Naive thymus-derived CD8-positive, alpha-beta T cell (primary cell): Measurements from ENCODE around the gene M1AP. TPM values are rescaled to one million over a fixed set of nuclear protein-coding genes. Genes with fewer than 3 reads are reported as not detected.

Experiments
- ATAC-seq, 2 donors: fragments of 150-1000 bp; cut with Tn5 transposase in 1 of 2; sonication (Bioruptor Pico), chemical (Tn5 transposase) in 1 of 2; 1 replicate in 1 of 2; 2 replicates in 1 of 2; pipeline ENCODE4 v1.10.0; 2021; ENCODE audit warnings: mild to moderate bottlenecking in 2 of 2, moderate library complexity in 2 of 2
- POLR2A ChIA-PET: fragments of 350-600 bp; sonication (Branson Sonifier 250); formaldehyde crosslinking; loops from one replicate; lab custom pipeline; 2021; ENCODE audit warnings: antibody characterized with exemption; lab: Charles Lee
- DNase-seq, 10 donors: peaks; one replicate each; pipeline versions ENCODE4 v3.0.0 to v3.0.0-alpha.2; 2020 to 2022
- H3K27ac Mint-ChIP-seq, 10 donors: one replicate each; pipeline ENCODE4 v1.8.0; 2020 to 2022; ENCODE audit warnings: mild to moderate bottlenecking in 10 of 10, mixed read lengths in 10 of 10, moderate library complexity in 4 of 10, inconsistent platforms in 1 of 10
- H3K27me3 Mint-ChIP-seq, 5 donors: one replicate each; pipeline ENCODE4 v1.8.0; 2021 to 2022; ENCODE audit warnings: mixed read lengths in 5 of 5
- H3K36me3 Mint-ChIP-seq, 3 donors: one replicate each; pipeline ENCODE4 v1.8.0; 2020 to 2022; ENCODE audit warnings: mixed read lengths in 3 of 3, mild to moderate bottlenecking in 2 of 3, inconsistent platforms in 1 of 3
- H3K4me1 Mint-ChIP-seq, 4 donors: one replicate each; pipeline ENCODE4 v1.8.0; 2021 to 2022; ENCODE audit warnings: mixed read lengths in 4 of 4
- H3K4me3 Mint-ChIP-seq, 10 donors: one replicate each; pipeline ENCODE4 v1.8.0; 2020 to 2022; ENCODE audit warnings: mild to moderate bottlenecking in 10 of 10, mixed read lengths in 10 of 10, moderate library complexity in 6 of 10, inconsistent platforms in 1 of 10
- H3K9me3 Mint-ChIP-seq, 9 donors: one replicate each; pipeline ENCODE4 v1.8.0; 2020 to 2022; ENCODE audit warnings: mixed read lengths in 9 of 9, mild to moderate bottlenecking in 3 of 9, inconsistent platforms in 1 of 9, moderate library complexity in 1 of 9
- polyA plus RNA-seq, 3 donors: library from polyadenylated mRNA; unstranded; fragments of 300-500 nt; fragmentation: Illumina TruSeq; gene quantifications; one replicate each; pipeline ENCODE4 v1.2.3, GENCODE V29; 2021
- total RNA-seq, 8 experiments: library from RNA in 2 of 8; stranded (reverse) in 2 of 8; gene quantifications; one replicate each; pipeline ENCODE4 v1.2.3 and lab custom pipeline; 2021 to 2026

The M1AP gene
- total and polyA plus RNA-seq, 5 experiments from 2014 or later, result 0.10 TPM; not detected in 4

DNA sequence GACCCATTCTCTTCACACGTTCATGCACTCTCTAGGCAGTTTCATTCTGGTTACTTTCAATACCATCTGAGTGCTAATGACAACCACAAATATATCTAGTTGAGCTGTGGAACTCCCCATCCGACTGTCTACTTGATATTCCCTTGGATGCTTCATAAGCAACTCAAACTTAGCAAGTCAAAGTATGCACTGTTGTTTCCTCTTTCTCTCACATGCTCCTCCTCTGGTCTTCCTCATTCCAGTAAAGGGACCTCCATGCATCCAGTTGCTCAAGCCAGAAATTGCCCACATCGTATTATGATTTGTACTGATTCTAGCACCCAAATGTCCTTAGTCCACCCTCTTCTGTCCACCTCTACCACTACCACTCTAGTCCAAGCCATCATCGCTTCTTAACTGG, 28.2 kb upstream of the M1AP start:
- H3K9me3 Mint-ChIP-seq, result no peaks in the 10 kb centered on the region
- peak overlapping the region in 1 of 10 donors; percentile 84 for H3K27ac Mint-ChIP-seq

DNA sequence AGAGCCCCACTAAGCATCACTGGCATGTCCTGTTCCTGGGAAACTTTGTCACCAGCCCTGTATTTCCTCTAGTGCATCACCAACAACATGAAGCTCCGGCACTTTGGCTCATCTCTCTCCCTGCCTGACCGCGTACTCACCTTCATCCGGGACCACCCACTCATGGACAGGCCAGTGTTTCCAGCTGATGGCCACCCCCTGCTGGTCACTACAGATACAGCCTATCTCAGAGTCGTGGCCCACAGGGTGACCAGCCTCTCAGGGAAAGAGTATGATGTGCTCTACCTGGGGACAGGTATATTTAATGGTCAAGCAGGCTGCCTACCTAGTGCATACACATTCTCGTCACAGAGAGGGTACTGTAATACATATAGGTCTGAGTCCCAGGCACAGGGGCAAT, 27.0 kb upstream of the M1AP start:
- Mint-ChIP-seq H3K36me3 (peaks cover 16 to 86% (median 29%) of the 10 kb centered on the region in 3 donors), H3K4me3 (no peak overlapping the region), H3K27me3 (no peaks in the 10 kb centered on the region), H3K27ac (no peak overlapping the region), H3K9me3 (no peaks in the 10 kb centered on the region), H3K4me1 (peaks cover 0 to 7% (median 0%) of the 10 kb centered on the region in 4 donors)
- DNase-seq, result no peak
- POLR2A ChIA-PET, result no interaction called here
- ATAC-seq, result no peak

More for the DNA sequence above, 28.2 kb upstream of the M1AP start:
- peaks cover 16 to 81% (median 32%) of the 10 kb centered on the region in 3 donors for H3K36me3 Mint-ChIP-seq
- DNase-seq (no peak), ATAC-seq (no peak)
- POLR2A ChIA-PET, result no interaction called here
- no peaks in the 10 kb centered on the region for H3K27me3 Mint-ChIP-seq
- H3K4me3 Mint-ChIP-seq, result no peak overlapping the region
- peaks cover 0 to 5% (median 0%) of the 10 kb centered on the region in 4 donors for H3K4me1 Mint-ChIP-seq

DNA sequence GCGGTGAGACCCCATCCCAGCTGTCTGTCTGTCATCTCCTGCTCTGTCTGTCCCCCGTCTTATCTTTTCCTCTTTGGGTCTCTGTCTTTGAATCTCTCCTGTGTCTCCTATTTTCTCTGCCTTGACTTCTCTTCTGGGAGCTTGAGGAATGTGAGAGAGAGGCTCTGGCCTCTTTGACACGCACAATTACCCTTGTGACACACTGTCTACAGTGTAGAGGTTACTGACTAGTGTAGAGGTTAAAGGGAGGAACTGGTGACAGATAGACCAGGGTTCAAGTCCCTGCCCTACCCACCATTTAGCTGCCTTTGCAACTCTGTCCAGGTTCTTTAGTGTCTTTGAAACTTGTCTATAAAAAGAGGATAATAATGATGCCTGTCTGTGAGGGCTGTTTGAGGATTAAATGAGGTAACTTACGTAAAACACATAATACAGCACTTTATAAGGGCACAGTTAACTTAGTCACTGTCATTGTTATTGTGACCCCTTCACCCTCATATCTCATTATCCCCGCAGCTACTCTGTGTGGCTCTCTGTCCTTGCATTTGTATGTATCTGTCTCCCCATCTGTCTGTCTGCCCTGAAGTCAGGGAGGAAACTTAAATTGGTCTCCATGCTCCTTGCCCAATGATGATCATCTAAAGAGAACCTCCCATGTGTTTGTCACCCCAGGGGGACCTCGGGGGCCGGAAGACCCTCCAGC, 25.8 kb upstream of the M1AP start:
- Mint-ChIP-seq H3K36me3 (peaks cover 16 to 83% (median 28%) of the 10 kb centered on the region in 3 donors), H3K27me3 (no peaks in the 10 kb centered on the region), H3K4me3 (no peak overlapping the region), H3K9me3 (no peaks in the 10 kb centered on the region), H3K4me1 (peaks cover 0 to 7% (median 0%) of the 10 kb centered on the region in 4 donors), H3K27ac (peak overlapping the region in 2 of 10 donors; percentile 29 to 45)
- POLR2A ChIA-PET, result no interaction called here
- no peak for ATAC-seq
- DNase-seq, result no peak

DNA sequence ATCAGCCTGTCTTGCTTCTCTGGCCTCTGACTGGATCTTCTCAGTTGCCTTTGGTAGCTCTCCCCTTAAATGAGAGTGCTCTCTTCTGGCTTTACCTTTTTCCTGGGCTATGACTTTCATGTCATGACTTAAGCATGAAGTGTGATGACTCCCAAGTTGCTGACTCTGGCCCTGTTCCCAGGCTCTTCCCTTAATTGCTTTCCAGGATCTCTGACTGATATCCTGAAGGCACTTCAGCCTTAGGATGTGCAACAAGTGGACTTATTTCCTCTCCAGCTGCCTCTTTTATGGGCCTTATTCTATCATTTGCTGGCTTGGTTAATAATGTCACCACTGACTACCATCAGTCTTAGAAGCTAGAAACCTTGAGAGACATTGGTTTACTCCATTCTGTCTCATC, 23.3 kb upstream of the M1AP start:
- Mint-ChIP-seq H3K4me1 (peaks cover 0 to 7% (median 0%) of the 10 kb centered on the region in 4 donors), H3K36me3 (peaks cover 14 to 65% (median 28%) of the 10 kb centered on the region in 3 donors), H3K4me3 (no peak overlapping the region), H3K27me3 (no peaks in the 10 kb centered on the region), H3K27ac (peak overlapping the region in 2 of 10 donors; percentile 24 to 83), H3K9me3 (no peaks in the 10 kb centered on the region)
- POLR2A ChIA-PET, result no interaction called here
- ATAC-seq (no peak), DNase-seq (no peak)

DNA sequence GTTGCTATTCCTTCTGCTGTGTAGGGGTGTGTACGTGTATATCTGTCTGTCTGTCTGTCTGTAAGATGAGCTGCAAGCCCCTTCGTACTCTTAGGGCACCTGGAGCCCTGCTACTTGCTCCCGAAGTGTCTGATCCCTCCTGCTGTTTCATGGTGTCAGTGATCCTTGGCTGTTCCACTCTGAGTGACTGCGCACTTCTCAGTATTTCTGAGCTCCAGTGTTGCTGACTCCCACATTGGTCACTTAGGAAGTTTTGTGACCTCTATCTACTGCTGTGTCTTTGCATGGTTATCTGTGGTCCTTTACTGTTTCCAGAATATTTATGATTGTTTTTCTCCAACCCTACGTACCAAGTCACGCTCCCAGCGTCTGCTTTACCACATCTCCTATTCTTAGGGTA, 22.1 kb upstream of the M1AP start:
- Mint-ChIP-seq H3K9me3 (no peaks in the 10 kb centered on the region), H3K27ac (peak overlapping the region in 2 of 10 donors; percentile 44), H3K4me1 (peaks cover 0 to 7% (median 0%) of the 10 kb centered on the region in 4 donors), H3K4me3 (no peak overlapping the region), H3K27me3 (no peaks in the 10 kb centered on the region), H3K36me3 (peaks cover 7 to 58% (median 17%) of the 10 kb centered on the region in 3 donors)
- ATAC-seq, result no peak
- POLR2A ChIA-PET, result no interaction called here
- DNase-seq, result no peak

DNA sequence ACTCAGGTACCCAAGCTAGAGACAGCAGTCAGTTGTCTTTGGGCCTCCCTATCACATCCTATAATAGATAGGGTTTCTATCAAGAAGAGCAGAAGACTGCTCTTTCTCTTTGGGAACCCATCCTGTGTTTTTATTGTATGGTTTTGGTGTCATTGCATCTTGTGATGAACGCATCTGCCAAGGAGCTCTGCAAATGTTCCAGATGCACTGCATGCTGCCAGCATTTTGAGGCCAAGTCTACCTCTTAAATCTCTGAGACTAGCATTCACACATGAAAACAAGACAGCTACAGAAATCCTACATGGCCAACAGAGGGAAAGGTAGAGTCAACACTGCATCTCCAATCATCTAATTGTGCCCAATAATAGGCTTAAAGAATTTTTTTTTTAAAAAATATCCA, 20.0 kb upstream of the M1AP start:
- H3K36me3 Mint-ChIP-seq, result peaks cover 0 to 47% (median 18%) of the 10 kb centered on the region in 3 donors
- H3K9me3 Mint-ChIP-seq, result no peaks in the 10 kb centered on the region
- no peaks in the 10 kb centered on the region for H3K27me3 Mint-ChIP-seq
- H3K4me1 Mint-ChIP-seq, result peaks cover 0 to 5% (median 0%) of the 10 kb centered on the region in 4 donors
- no peak for ATAC-seq
- H3K4me3 Mint-ChIP-seq, result no peak overlapping the region
- no peak for DNase-seq
- no peak overlapping the region for H3K27ac Mint-ChIP-seq
- POLR2A ChIA-PET, result interaction anchor here (0.7 kb wide), 1 partner anchor 920 kb away, joined by 7 read pairs; no protein-coding TSS in a partner anchor

GRCh38 chr2:74659462-74659861, 11.3 kb upstream of the M1AP start:
- DNase-seq (no peak), ATAC-seq (no peak)
- Mint-ChIP-seq H3K9me3 (no peaks in the 10 kb centered on the region), H3K4me1 (peaks cover 12 to 20% (median 14%) of the 10 kb centered on the region in 4 donors), H3K27ac (no peak overlapping the region), H3K27me3 (peaks cover 0 to 4% (median 0%) of the 10 kb centered on the region in 5 donors), H3K4me3 (no peak overlapping the region), H3K36me3 (peaks cover 0 to 30% (median 6%) of the 10 kb centered on the region in 3 donors)
- POLR2A ChIA-PET, result no interaction called here

DNA sequence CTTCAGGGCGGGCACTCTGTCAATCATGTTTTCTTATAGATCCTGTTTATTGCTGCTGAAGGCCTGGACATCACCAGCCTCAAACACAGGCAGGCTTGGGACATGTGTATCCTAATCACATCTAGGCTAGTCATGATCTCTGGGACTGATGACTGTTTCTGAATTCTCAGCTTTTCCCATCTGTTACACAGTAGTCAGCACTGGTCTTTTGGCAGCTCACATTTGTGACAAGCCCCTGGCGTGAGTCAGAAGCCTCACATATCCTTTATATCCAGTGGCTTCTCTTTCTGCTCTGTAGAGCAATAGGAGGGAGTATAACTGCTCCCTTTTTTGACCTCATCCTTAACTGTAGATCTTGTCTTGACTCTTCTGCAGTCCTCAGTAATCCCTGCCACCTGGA, 10.4 kb upstream of the M1AP start:
- POLR2A ChIA-PET, result no interaction called here
- Mint-ChIP-seq H3K4me3 (peak overlapping the region in 1 of 10 donors; percentile 8), H3K4me1 (peaks cover 14 to 24% (median 14%) of the 10 kb centered on the region in 4 donors), H3K36me3 (peaks cover 0 to 28% (median 4%) of the 10 kb centered on the region in 3 donors), H3K27me3 (peaks cover 0 to 4% (median 0%) of the 10 kb centered on the region in 5 donors), H3K27ac (peak overlapping the region in 1 of 10 donors; percentile 50), H3K9me3 (no peaks in the 10 kb centered on the region)
- no peak for ATAC-seq
- DNase-seq, result no peak

GRCh38 chr2:74655579-74655978, 7.4 kb upstream of the M1AP start:
- POLR2A ChIA-PET, result no interaction called here
- DNase-seq, result no peak
- ATAC-seq, result no peak
- H3K4me3 Mint-ChIP-seq, result peak overlapping the region in 8 of 10 donors; percentile 74 to 96 (median 92)
- no peaks in the 10 kb centered on the region for H3K9me3 Mint-ChIP-seq
- peak overlapping the region in 1 of 10 donors; percentile 51 for H3K27ac Mint-ChIP-seq
- H3K36me3 Mint-ChIP-seq, result peaks cover 0 to 20% (median 4%) of the 10 kb centered on the region in 3 donors
- H3K4me1 Mint-ChIP-seq, result peaks cover 14 to 25% (median 17%) of the 10 kb centered on the region in 4 donors
- peaks cover 0 to 9% (median 3%) of the 10 kb centered on the region in 5 donors for H3K27me3 Mint-ChIP-seq

DNA sequence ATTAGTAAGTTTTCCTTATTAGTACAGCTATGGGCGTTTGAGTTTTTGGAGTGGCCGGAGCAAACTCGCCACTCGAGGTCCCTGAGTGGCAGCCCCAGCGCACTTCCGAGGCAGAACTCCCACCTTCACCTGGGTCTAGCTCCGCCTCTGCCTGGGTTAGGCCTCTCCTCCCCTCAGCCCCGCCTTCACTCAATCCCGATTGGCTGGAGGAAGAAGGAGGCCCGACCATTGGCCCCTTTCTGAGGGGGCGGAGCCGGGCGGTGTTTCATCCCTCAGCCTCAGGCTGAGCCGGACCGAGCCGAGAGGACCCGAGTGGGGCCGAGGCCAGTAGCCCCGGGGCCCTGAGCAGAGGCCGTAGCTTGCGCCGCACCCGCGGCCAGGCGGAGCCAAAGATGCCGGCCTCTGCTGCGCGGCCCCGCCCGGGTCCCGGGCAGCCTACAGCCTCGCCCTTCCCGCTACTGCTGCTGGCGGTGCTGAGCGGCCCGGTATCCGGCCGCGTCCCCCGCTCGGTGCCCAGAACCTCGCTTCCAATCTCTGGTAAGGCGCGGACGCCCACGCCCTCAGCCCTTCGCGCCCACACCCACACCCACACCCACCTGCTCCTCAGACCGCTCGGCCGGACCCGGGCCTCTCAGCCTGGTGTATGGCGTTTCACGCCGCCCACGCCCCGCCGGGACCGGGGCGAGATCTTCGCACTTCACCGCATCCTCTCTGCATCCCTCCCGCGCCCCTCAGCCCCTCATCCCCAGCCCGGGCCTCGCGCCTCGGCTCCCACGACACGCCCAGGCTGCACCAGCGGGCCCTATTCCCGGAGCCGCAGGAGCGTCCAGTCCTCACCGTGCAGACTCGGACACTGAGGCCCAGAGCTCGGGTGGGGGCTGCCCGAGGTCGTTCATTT, 6.1 kb upstream of the M1AP start, which contains the start of gene SEMA4F:
Gene SEMA4F (plus strand): TSS at position 263 of the 898 bp plus-strand sequence. CDS start 130 bp downstream, at position 393.
- H3K4me1 Mint-ChIP-seq, result peaks cover 13 to 25% (median 16%) of the 10 kb centered on the region in 4 donors
- peak within 1 kb of the TSS; percentile 73 to 98 (median 93) for H3K4me3 Mint-ChIP-seq
- peaks cover 10 to 17% (median 11%) of the 10 kb centered on the region in 5 donors for H3K27me3 Mint-ChIP-seq
- peaks cover 0 to 14% (median 7%) of the 10 kb centered on the region in 3 donors for H3K36me3 Mint-ChIP-seq
- H3K27ac Mint-ChIP-seq, result peak within 1 kb of the TSS; percentile 60 to 96 (median 90)
- peak; percentile 86 to 97 (median 92) for DNase-seq
- peak; percentile 97 to 99 for ATAC-seq
- POLR2A ChIA-PET, result interaction anchor here (0.6 to 1.5 kb wide), 5 partner anchors 8 to 199 kb away, joined by 3 to 4 read pairs (median 3); partner anchors contain the start of gene INO80B
- H3K9me3 Mint-ChIP-seq, result no peaks in the 10 kb centered on the region

DNA sequence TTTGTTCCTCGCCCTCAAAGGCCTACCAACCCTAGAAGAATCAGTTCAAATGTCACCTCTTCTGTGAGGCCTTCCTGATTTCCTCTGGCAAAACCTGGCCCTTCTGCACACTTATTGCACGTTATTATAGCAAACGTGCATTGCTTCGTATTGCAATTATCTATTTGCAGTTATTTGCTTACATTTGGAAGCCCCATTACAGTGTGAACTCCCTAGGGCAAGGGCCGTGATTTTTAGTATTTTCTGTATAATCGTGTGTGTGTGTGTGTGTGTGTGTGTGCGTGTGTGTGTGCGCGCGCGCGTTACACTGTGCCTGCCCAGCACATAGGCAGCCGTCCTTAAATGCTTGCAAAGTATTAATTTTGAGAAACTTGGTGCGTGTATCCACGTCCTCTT, 5.5 kb upstream of the M1AP start:
- Mint-ChIP-seq H3K4me3 (peak overlapping the region; percentile 73 to 98 (median 93)), H3K36me3 (peaks cover 4 to 8% (median 8%) of the 10 kb centered on the region in 3 donors), H3K4me1 (peaks cover 13 to 27% (median 17%) of the 10 kb centered on the region in 4 donors), H3K9me3 (no peaks in the 10 kb centered on the region), H3K27ac (peak overlapping the region; percentile 60 to 96 (median 90)), H3K27me3 (peaks cover 16 to 22% (median 17%) of the 10 kb centered on the region in 5 donors)
- POLR2A ChIA-PET, result interaction anchor here (0.6 to 1.5 kb wide), 5 partner anchors 8 to 199 kb away, joined by 3 to 4 read pairs (median 3); partner anchors contain the start of gene INO80B
- no peak for DNase-seq
- peak; percentile 42 to 59 for ATAC-seq

DNA sequence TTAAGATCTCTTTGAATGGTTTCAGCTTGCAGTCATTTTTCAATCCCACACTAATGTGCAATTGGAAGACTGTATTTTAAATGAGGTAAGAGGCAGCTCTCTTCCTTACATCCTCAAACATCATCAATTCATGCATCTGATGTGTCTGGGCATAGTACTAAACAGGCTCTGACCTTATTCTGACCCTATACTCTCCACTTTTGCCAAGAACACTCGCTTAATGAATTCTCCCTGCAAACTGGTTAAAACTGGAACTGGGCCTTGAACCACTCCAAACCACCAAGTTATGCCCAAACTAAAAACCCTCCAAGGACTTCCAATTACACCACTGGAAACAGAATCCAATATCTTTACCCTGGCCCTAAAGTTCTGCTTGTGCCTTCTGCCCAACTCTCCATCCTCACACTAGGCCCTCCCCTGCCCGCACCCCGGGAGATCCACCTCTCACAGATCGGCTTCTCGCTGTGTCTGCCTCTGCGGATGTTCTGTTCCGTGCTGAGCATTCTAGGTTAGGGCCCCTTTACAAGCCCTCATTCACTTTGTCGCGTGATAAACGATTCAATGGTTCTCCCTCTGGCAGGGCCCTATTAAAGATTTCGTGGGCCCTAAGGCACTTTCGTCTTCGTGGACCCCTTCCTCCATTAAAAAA, 1.2 kb downstream of the M1AP start:
- Mint-ChIP-seq H3K27me3 (peaks cover 21 to 40% (median 33%) of the 10 kb centered on the region in 5 donors), H3K36me3 (peaks cover 0 to 7% (median 5%) of the 10 kb centered on the region in 3 donors), H3K4me1 (peaks cover 0 to 6% (median 5%) of the 10 kb centered on the region in 4 donors), H3K9me3 (no peaks in the 10 kb centered on the region), H3K27ac (no peak overlapping the region), H3K4me3 (peak overlapping the region in 1 of 10 donors; percentile 16)
- POLR2A ChIA-PET, result no interaction called here
- no peak for DNase-seq
- no peak for ATAC-seq
